Measurements from ENCODE around the gene MS4A12.
"Not testable (repeated sequence)": the region's sequence is repeated elsewhere in the genome, so short reads cannot be mapped to it uniquely, and the experiment has no call there.

The MS4A12 gene, protein sequence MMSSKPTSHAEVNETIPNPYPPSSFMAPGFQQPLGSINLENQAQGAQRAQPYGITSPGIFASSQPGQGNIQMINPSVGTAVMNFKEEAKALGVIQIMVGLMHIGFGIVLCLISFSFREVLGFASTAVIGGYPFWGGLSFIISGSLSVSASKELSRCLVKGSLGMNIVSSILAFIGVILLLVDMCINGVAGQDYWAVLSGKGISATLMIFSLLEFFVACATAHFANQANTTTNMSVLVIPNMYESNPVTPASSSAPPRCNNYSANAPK

DNA sequence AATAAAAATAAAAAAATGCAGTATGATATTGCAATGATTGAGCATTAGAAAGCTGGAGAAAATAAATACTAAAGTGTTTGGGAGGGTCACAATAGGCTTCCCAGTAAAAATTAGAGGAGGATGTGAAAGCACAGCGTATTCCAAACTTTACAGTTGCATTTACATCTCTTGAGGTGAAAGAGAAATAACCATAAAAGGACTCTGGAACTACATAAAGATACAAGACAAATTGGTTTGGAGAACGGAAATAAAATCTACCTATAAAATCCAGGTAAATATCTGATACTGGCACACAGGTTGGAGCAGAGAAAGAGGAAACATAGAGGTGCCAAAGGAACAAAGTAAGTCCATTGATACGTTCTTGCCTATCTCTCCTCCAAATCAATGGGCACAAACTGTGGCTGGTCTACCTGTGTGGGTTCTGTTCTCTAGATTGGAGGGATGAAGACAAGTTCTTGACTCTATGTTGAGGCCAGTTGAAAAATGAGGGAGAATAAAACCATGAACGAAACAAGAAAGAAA lies at the start of gene MS4A12:
Gene MS4A12 (plus strand): TSS at position 291 of the 522 bp plus-strand sequence. CDS start 4,541 bp downstream, outside the sequence.
- DNase-seq = no peak

DNA sequence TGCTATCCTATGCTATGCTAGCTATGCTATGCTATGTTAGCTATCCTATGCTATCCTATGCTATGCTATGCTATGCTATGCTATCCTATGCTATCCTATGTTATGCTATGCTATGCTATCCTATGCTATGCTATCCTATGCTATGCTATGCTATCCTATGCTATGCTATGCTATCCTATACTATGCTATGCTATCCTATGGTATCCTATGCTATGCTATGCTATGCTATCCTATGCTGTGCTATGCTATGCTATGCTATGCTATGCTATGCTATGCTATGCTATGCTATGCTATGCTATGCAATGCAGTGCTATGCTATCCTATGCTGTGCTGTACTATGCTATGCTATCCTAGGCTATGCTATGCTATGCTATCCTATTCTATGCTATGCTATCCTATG lies 45.5 kb upstream of the MS4A12 start:
- no peak for DNase-seq

DNA sequence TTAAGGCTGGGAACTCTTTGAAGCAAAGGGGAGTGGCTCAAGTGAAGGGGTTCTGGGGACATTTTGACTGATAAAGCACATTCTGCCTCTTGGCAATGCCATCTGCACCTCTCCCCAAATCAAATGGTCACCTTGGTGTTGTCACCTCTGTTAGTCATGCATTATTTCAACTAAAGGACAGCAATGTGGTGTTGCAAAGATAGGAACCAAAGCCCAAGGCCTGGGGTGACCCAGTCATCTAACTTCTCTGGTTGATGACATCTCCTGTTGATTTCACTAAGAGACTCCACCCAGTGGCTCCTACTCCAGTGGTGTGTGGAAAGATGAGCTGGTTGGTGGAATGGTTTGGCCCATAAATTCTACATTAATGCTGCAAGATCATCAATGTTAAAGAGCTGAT lies 44.7 kb upstream of the MS4A12 start:
- DNase-seq = no peak

DNA sequence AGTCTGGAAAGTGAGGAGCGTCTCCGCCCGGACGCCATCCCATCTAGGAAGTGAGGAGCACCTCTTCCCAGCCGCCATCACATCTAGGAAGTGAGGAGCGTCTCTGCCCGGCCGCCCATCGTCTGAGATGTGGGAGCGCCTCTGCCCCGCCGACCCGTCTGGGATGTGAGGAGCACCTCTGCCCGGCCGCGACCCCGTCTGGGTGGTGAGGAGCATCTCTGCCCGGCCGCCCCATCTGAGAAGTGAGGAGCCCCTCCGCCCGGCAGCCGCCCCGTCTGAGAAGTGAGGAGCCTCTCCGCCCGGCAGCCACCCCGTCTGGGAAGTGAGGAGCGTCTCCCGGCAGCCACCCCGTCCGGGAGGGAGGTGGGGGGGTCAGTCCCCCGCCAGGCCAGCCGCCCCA lies 41.4 kb upstream of the MS4A12 start:
- DNase-seq = not testable (repeated sequence)

DNA sequence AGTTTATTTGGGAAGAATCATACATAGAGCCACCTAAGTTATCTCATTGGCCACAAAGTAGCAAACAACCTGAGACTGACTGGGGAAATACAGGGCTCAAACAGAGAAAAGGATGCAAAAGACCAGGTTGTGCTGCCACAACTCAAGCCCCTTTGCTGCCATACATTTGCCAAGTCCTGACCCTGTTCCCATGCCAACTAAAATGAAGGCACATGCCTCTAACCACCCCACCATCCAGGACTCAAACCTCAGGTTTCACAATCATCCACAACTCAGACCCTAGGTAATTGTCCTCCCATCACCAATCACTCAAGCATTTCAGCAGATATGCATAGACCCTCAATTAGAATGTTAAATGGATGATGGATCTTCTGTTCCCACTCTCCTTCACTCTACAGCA lies 38.4 kb upstream of the MS4A12 start:
- DNase-seq = no peak

DNA sequence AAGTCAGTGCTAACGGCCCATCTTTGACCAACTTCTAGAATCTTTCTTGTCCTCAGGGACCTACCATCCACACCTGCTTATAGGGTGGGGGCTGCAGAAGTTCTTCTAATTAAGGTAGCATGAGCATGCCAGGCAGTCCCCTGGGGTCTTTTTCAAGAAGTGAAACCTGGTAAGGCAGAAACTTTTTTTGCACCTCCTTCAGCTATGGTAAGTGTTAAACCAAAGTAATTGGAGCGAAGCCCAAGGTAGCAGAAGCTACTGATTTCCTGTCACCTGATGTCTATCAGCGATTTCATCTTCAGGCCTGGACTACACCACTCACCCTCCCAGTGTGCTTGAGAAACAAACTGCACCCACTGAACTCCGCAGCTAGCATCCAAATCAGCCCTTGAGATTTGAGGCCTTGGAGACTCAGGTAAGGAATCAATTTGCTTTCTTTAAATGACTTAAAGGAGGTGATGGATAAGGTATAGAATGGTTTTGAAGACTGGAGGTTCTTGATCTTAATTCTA lies 37.0 kb upstream of the MS4A12 start, which contains the start of gene MS4A1:
Gene MS4A1 (plus strand): TSS at position 317 of the 512 bp plus-strand sequence. CDS start 6,528 bp downstream, outside the sequence.
- no peak for DNase-seq

DNA sequence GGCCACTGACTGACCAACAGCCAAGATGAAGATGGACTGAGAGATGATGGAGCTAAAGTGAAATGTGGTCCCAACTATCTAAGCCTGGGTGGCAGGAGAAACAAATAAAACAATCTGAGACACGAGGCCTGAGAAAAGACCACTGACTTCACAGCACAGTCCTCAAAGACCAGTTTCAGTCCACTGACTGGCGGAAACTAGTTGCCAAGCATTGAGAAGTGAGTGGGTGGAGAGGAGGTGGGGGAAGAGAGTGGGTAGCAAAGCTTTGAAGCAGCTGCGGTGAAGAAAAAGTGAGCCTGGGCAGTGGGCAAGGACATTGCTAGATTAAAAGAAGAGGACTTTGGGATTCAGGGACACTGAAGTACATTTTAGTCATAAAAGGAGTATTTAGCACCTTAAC lies 35.0 kb upstream of the MS4A12 start:
- no peak for DNase-seq

DNA sequence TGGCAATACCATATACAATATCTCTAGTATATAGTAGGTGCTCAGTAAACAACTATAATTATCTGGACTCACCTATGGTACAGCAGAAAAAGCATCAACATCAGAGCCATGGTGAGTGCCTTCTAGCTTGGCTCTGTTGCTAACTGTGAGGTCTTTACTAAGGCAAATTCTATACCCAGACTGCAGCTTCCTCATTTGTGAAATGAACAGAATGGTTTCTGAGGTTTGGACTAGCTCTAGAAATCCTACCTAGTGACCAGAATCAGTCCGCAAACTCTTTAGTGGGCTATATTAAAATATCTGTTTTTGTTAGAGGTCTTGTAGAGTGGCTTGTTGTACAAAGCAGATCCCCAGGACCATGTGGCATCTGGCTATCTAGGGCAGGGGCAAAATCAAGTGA lies 33.2 kb upstream of the MS4A12 start:
- DNase-seq = no peak

DNA sequence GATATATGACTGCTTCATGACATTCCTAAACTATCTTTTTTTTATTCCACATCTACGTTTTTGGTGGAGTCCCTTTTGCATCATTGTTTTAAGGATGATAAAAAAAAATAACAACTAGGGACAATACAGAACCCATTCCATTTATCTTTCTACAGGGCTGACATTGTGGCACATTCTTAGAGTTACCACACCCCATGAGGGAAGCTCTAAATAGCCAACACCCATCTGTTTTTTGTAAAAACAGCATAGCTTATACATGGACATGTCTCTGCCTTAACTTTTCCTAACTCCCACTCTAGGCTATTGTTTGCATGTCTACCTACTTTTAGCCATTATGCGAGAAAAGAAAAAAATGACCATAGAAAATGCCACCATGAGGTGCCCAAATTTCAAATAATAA lies 23.7 kb upstream of the MS4A12 start:
- DNase-seq = no peak

DNA sequence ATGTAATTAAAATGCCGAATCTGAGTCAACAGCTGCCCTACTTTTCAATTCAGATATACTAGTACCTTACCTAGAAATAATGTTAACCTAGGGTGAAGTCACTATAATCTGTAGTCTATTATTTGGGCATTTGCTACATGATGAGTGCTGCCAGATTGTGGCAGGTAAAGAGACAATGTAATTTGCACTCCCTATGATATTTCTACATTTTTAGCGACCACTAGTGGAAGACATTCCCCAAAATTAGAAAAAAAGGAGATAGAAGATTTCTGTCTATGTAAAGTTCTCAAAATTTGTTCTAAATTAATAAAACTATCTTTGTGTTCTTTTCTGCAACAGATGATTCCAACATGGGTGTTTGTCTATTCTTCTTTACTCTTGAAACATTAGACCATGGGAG lies 22.9 kb upstream of the MS4A12 start:
- DNase-seq = no peak

DNA sequence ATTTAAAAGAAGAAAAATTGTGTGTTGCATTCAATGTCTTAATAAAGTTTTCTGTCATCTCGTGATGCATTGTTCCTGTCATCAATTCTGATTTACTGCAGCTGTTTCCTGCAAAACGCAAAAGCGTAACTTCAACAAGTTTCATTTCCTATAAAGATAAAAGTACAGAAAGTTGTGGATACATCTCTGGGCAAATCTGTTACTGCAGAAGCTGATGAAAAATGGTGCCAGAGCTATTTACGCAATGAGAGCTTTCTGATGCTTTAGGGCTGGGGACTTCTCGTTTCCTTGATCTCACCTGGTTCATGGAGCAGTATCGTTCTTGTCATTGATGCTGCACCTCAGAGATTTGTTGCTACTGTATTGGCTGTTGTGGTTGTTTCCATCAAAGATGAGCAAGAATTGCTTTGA lies 15.5 kb upstream of the MS4A12 start:
- DNase-seq = no peak

DNA sequence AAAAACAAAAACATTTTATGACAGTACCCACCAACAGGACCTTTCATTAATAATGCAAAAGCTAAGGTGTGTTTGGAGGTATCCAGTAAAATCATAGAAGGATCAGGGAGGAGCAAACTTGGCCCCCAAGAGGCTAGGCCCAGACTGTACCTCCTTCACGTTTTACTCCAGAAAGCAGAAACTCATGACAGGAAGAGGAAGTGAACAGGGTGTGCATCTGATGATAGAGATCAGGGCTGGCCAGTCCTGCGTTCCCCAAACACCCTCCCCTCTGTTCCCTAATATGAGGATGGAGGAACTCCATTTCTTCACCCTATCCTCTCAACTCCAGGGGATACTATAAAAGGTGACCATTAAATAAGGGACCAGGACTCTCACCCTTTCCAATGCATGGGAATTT lies 10.2 kb upstream of the MS4A12 start:
- DNase-seq = no peak

DNA sequence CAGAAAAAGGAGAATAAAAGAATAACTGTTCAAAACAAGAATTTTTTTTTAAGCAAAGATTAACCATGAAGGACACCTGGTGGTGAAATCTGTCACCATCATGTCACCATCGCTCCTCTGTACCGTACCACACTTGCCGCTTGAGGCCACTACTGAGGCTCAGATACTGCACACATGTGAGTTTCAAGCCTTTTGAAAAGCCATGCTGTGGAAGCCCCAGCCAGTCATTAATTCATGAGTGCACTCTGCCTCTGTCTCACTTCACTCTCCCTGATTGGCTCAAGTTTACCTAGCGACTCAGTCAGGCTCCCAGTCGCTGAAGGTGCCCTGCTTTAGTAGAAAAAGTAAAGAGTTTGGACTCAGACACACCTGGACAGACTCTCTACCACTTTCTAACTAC lies 6.6 kb upstream of the MS4A12 start:
- DNase-seq = peak in 1 of 2 donors; percentile 4

DNA sequence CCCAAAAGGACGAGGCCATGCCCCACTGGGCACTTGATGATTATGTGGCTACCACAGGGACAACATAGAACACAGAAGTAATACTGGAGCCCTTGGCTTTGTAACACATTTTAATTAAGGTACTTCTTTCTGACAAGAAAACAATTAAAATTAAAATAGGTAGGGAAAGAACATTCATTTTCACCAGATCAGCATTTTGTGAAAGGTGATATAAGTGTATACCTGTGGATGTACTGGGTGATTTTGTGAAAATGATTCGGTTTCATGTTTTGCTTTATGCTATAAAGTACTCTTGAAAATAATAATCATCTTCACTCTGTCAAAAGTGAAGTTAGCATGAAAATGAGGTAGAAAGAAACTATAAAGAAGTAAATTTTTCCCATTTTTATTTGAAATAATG lies 876 bp downstream of the MS4A12 start:
- no peak for DNase-seq

DNA sequence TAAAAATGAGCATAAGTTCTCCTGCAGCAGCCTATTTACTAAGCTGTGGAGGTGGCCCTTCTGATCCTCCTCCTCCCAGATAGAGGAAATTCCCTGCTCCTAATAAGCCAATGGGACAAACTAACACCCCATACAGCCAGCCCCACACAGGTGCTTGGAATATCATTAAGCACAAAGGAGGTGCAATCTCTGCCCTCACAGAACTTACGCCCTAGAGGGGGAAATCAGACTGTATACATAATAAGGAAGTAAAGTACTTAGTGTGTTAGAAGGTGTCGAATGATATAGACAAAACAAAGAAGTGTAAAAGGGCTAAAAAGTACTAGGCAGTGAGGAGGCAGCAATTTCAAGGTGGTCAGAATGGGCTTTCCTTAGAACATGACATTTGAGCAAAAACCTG lies 5.8 kb downstream of the MS4A12 start:
- no peak for DNase-seq

DNA sequence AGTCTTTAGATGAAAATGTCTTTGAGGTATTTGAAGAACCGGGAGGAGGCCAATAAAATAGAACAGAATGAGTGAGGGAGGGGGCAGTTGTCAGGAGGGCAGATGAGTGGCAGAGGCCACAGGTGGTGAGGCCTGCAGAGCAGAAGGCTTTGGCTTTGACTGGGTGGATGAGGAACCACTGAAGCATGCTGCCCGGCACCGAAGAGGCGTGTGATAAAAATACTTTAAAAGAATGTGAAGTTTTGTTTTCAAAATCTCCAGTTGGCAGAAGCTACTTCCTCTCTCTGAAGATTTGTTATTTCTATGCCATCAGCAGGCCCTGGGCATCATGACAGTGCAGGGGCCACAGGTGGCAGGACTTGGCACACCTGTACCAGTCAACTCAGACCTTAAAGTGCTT lies 6.3 kb downstream of the MS4A12 start:
- DNase-seq = no peak

DNA sequence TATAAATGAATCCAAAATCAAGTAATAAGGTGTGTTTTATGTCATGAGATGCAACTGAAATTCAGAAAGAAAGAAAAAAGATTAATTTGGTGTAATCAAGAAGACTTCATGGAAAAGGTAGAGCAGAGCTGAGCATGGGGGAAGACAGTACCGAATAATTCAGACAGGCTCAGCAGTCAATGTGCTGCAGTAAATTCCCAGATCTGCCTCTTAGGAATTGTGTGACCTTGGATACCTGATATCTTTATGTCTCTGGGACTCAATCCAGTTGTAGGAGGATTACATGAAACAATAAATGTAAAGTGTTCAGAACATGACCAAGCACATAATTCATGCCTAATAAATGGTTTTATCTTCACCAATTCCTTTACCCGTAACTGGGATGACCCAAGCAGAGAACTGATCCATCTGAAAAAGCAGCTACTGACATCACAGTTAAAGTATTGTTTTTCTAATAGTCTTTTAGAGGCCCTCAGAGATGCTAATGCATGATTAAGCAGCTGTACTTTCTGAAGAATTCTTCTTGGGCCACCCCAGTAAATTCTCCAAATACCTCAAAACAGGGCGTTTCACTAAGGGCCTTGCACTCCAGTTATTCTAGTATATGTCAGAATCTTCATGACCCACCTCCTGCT lies 7.8 kb downstream of the MS4A12 start:
- no peak for DNase-seq

DNA sequence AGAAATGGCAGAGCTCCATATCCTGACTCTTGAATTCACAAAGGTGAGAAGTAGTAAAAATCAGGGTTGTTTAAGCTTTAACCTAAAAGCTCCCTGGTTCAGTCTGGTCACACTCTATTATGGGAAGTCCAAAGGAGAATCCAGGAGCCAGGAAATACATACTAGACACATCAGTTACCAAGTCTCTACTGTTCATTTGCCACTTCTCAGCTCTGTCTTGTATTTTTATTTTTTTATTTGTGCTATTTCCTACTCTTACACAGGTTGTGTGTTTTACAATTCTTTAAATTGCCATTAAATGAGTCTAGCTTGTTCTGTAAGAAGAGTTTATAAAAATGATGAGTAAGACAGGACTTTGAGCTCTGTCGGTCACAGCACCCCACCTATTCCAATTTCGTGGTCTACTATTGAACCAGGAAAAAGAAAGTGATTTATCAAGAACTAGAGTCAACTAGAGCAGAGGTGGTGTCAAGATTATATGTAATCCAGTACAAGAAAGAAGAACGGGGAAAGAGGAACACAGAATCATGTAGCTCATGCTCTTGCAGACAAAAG lies 9.7 kb downstream of the MS4A12 start:
- DNase-seq = no peak

DNA sequence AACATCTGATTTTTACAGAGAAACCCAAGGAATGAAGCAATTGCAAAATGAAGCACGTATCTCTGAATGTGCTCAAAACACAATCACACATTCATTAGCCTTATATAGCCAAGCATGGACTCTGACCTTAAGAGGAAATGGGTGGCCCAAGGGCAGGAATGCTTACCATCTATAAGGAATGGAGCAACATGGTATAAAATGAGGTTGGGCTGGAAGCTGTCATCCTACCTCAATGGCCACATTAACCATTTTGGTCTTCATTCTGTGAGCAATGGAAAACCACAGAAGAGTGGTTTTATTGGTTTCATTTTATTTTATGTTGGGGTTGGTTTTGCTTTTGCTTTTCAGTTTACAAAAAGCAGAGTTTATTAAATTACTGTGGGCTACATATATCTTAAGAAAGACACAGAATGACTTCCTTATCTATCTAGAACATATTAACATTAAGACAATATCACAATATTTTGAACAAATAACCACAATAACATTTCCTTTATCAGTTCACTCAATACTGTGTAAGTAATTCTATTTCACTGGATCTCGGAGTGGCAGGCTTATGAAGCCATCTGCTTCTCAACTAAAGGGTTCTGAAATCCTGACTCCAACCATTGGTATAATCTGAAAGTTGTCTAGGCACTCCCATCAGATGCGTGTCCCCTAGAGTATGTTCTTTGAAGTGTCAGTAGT lies 11.8 kb downstream of the MS4A12 start:
- DNase-seq = no peak

DNA sequence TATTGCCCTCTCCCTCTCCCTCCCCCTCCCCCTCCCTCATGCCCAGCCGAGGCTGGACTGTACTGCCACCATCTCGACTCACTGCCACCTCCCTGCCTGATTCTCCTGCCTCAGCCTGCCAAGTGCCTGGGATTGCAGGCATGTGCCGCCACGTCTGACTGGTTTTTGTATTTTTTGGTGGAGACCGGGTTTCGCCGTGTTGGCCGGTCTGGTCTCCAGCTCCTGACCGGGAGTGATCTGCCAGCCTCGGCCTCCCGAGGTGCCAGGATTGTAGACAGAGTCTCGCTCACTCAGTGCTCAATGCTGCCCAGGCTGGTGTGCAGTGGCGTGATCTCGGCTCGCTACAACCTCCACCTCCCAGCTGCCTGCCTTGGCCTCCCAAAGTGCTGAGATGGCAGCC lies 17.0 kb downstream of the MS4A12 start:
- not testable (repeated sequence) for DNase-seq

DNA sequence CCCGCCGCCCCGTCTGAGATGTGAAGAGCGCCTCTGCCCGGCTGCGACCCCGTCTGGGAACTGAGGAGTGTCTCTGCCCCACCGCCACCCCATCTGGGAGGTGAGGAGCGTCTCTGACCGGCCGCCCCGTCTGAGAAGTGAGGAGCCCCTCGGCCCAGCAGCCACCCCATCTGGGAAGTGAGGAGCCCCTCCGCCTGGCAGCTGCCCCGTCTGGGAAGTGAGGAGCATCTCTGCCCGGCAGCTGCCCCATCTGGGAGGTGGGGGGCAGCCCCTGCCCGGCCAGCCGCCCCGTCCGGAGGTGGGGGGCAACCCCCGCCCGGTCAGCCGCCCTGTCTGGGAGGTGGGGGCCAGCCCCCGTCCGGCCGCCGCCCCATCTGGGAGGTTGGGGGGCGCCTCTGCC lies 17.6 kb downstream of the MS4A12 start:
- not testable (repeated sequence) for DNase-seq

DNA sequence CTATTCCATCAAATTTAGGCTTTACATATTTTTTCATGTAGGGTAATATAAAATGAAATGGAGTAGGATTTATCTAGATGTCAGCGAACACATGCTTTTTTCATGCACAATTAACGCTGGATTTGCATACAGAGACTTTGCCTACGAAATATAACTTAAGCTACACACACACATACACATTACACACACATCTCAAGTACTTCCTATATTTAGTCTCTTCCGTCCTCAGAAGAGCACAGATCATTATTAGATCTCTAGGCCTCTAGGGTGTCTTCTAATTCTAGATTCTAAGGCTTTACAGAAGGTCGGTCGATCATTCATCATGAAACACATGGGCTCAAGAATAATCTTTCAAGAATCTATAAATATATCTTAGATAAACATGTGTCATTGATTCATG lies 18.8 kb downstream of the MS4A12 start:
- no peak for DNase-seq

DNA sequence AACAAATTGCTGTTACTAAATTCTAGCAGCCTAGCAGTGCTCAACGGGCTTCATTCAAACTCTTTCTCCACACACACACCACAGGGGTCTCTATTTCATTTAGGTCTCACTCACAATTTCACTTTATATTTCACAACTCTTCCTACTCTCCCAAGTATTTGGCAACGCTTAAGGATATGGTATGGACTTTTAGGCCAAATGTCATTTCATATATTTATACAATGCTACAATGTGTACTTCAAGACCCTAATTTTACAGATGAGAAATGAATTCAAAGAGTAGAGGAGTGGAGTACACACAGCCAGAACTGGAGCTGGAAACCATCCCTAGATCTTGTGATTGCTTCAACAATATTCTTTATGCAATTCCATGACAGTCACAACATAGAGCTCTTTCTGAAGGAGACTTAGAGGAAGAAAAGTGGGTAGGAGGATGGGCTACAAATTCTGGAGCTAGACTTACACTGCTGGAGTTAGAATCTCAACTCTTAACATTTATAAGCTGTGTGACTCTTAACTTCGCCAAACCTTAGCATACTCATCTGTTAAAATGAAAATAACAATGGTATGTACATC lies 20.2 kb downstream of the MS4A12 start:
- DNase-seq = no peak
